DMS114 treated with DMSO at 0.1 percent for 48 hours (cell line): ENCODE measurements around the gene SLX4IP.

Experiments
- DNase-seq: peaks from one replicate; lab custom pipeline; 2025; ENCODE audit not compliant: unreplicated experiment; lab: John Stamatoyannopoulos, UW

The SLX4IP gene

DNA sequence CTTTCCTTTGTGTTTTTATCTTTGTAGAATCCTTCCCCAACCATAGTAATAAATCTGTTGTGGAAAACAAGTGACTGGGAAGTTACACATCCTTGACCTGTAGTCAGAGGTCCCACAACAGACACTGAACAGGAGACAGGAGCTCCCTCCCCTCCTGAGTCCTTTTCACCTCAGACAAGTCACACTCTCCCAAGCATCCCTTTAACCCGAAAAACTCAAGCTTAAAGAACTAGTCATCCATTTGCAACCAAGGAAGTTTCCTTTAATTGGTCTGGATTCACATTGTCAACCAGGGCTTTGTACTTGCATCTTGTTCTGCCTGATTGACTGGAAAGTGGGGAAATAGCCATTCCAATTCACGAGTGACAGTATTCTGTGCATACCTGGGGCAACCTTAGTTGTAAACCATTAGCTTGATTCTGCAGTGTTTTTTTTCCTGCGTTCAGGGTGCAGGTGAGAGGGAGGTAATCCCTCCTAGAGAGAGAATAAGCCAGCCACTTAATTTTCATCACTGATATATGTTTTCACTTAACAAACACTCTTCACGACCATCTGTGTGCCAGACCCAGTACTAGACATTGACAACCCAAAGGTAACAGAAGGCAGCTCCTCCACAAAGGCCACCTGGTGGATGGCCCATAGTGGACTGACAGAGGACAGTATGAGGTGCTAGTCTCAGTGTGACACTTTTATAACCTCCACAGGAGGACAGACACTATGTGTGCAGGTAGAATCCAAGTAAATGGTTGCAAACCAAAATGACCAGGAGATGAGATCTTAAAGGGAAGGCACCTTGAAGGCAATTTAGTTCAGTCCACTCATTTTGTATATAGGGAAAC is 112.4 kb downstream of the SLX4IP start:
- no peak for DNase-seq

DNA sequence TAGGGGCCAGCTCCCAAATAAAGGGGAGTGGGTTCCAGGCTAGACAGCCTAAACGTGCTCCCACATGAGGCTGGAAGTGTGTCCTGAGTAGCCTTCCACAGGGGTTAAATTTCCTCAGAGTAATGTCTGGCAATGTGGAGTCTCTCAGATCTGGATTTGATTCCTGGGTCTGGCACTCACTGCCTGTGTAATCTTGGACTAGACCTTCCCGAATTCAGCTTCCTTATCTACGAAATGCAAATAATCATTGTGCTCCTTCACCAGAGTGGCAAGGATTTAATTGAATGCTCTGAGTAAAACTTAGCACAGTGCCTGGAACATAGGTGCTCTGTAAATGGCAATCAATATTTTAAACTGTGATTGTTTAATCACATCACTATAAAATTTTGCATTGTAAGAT is 114.4 kb downstream of the SLX4IP start:
- DNase-seq = no peak

DNA sequence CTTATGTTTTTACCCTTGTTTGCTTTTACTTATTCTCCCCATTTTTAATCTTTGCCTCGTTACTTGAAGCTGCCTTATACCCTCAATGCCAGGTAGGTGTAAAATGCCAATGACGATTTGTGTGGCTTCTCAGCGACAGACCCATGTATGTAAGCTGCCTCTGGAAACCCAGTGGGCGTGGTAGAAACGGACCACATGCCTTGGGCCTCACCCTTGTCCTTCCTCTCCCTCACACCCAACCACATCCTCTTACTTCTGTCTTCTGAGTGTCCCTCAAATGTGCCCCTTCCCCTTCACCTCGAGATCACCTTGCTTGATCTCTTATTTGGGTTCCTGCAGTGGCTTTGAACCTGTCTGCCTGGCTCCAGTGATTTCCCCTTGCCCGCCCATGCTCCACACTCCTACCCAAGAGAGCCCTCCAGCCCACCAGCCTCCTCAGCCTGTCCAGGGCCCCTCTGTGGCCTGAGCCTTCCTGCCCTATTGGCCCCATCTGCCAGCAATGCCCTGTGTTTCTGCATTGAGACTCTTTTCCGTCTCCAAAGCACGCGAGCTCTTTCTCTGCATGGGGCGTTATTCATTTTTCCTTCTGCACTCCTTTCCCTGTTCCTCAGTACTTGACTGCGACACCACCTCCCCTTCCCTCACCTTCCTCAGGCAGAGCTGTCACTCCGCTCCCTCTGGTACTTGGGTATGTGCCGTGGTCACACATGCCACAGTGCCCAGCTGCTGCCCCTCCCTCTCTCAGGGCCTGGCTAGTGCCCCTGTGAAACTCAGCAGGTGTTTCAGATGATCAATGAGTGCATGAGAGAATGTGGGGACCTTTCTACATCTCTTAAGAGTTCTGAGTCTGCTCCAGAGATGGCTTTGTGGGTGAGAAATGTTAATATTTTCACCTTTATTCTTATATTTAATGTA is 115.4 kb downstream of the SLX4IP start:
- no peak for DNase-seq

DNA sequence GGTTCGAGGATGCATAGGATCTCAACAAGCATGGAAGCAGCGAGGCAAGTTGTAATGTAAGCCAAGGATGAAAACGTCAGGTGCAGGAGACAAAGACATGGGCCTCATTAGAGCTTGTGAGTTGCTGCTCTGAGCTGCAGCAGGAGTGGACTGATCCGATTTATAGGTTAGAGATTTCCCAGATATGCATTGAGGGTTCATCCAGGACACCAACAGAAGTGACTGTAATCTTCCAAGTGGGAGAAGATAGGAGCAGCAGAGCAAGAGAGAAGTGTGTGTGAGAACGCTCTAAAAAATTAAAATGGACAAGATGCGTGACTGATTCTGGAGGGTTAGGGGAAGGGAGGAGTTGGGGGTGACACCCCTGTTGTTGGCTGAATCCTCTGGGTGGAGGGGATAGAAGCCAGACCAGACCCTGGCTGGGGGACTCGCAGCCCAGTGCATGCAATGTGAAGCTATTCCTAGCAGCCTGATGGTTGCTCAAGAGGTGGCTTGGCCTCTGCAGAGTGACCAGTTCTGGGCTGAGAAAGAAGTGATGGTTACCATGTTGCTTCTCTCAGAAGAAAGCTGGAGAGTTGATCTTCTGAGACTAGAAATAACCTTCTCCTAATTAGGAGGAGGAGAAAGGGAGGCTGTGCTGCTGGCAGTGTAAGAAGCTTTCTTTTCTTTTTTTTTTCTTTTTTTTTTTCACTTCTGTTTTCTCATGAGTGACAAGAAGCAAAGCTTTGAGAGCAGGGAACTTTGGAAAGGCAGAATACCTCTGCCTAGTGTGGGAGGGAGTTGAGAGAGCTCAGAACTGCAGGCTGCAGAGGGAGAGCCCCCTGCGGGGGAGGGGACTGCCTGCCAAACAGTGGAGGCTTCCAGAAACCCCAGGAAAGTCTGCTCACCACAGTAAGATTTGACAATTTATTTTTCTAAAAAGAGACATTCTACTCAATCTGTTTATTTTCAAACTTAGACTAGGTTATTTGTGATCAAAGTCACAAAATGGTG is 116.9 kb downstream of the SLX4IP start:
- DNase-seq = no peak

DNA sequence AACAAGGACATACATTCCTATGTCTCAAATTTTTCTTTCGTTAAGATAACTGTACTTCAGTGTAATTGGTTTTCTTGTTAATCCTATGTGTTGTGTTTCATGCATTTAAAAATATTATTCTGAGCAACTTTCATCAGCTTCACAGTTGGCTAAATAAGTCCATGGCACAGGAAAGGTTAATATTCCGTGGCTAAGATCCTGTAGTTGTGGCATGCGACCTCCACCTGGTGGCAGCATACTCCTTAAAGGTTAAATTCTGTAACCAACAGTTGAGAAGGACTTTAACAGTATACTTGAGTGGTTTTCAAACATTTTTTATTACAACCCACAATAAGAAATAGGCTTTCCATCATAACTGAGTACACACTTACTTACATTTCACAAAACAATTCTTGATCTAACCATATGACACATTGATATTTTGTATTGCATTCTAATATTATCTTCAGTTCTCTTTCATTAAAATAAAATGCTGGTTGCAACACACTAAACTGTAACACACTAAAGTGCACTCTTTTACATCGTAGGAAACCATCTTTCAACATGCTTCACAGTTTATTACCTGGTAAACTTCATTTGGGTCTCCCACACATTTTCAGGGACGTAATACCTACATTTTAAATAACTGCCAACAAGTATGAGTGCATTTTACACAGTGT is 118.3 kb downstream of the SLX4IP start:
- peak; percentile 17 for DNase-seq

DNA sequence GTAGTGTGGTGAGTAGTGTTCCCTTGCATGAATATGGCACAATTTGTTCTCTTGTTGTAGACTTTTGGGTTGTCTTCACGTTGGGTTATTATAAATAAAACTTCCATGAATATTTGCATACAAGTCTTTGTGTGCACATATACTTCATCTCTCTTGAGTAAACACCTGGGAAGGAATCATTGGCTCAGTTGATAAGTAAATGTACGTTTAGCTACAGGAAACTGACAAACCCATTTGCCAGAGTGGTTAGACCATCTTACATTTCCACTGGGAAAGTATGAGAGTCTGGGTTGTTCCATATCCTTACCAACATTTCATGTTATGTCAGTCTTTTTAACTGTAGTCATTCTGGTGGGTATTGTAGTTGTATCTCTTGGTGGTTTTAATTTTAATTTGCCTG is 119.2 kb downstream of the SLX4IP start:
- no peak for DNase-seq

DNA sequence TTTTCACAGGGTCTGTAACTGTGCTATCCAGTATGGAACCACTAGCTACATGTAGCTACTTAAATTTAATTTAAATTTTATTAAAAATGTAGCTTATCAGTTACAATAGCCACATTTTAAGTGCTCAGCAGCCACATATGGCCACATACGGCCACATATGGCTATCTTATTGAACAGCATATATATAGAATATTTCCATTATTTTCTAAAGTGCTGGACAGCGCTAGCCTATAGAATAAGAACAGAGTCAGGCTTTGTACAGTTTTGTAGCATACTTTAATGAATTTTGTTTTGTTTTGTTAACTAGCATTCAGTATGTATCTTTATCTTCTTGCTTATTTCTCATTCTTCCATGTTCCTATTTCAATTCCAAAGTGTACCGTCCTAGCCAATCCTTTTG is 120.3 kb downstream of the SLX4IP start:
- DNase-seq = no peak

DNA sequence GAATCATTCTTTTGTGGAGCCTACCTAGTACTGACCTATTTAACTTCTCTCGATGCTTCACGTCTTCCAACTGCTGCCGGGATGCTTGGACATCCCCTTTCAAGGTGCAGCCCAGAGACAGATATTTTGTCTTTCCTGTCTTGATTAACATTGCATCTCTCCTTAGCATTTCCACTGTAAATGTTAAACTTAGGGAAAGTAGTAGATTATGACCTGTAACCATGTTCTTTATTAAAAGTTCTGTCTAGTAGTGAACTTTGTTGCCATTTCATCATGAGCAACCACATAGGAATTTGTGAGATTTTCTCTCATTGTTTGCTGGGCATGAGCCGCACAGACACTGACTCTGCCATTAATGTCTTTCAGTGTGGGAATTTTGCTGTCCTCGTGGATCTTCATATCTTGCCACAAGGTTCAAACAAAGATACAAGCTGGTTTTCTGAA is 120.8 kb downstream of the SLX4IP start:
- DNase-seq = no peak

DNA sequence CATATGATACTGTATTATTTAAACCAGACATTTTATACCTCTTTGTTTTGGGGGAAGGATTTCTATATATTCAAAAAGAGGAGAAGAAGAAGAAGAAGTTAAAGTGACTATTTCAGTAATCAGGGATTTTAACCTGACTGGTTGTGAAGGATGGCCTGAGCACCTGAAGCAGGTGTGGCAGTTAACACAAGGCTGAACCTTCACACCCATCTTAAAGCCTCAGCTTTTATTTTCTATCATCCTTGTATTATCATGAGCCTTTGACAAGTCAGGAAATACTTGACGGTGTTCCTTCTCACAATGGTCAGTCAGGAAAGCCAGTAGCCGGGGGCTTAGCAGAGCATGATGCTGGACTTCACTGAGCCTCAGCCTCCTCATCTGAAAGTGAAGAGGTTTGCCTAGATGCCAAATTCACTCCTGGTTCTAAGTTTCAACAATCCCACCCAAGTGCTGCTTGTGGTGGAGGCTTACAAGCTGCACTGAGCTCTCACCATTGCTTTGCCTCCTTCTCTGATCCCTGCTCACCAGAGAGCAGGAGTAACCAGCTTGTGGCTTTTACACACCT is 121.5 kb downstream of the SLX4IP start:
- DNase-seq = no peak

DNA sequence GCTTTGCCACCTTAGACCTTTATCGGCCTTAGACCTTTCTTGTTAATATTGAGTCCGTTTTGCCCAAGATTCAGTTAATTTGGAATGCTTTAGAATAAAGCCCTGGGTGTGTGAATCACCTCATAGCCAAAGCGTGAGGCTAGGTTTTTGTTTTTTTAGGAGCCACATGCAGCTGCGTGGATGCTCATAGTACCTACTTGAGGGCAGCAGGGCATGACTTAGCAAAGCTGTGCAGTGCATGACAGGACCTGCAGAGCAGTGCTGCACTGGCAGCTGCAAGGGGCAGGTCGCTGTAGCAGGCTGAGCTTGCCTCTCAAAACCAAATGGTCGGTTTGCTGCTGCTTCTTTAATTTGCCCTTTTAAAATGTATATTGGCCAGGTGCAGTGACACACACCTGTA is 122.6 kb downstream of the SLX4IP start:
- no peak for DNase-seq

DNA sequence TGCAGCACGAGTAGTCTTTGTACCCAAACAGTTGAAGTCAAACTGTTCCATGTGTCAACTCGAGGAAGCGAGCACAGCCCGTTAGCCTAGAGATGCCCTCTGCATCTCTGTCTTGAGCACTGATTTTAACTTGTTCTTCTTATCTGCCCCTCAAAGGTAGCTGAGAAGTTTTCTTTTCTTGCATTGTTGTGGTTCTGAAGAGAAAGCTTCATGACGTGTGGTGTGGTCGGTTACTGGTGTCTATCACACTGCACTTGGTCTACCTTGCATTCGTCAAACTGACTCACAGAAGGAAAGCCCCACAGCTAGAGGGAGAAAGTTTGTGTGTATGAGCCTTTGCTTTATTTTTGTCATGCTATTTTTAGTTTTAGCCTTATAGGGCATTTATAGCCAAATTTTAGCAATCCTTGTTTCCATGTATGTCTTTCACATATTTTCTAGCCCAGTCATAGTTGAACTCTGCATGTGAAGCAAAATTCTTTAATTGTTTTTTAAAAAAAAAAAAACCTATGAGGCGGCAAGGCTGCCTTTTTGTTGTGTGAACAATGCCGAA is 123.6 kb downstream of the SLX4IP start:
- DNase-seq = no peak

DNA sequence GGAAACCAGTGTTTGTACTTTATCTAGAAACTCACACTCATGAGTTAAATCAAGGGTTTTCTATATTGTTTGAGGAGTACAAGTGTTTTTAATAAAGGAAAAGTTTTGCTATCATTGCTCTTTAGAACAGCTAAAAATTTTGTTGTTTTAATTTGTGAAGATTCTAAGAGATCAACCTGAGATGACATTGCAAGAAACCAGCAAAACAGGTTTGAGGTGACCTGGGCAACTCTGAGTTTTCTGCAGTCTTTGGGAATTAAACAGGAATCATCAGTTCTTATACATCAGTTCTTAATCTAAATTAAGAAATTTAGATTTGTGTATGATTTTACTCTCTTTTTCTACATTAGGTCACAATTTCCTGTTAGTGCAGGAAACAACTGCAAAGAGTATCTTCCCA is 124.2 kb downstream of the SLX4IP start:
- DNase-seq = no peak

DNA sequence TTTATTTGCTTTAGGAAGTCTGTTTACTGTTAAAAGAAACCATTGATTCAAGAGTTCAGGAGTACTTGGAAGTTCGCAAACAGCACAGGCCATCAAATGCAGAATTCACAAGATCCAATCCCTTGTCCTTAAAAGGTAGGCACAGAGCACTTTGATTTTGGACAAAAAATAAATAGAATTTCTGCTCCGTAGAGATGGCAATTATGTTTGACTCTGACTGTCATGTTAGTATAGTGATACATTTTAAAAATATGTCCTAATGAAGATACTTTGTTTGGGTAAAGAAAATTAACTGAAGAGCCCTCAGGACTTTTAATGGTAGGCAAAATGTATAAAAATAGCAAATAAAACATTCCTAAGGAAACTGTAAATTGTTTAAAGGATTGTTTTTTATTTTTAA is 125.6 kb downstream of the SLX4IP start:
- DNase-seq = no peak

DNA sequence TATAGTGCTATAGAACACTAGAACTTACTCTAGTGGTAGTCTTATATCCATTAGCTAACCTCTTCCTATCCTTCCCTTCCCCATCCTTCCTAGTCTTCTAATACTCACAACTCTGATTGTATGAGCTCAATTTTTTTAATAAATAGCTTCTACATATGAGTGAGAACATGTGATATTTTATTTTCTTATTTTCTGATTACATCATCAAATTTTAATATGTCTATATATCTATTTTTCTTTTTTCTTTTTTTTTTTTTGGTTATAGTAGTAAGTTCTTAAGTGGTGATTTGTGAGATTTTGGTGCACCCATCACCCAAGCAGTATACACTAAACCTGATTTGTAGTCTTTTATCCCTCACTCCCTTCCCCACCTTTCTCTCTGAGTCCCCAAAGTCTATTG is 126.2 kb downstream of the SLX4IP start:
- DNase-seq = no peak

DNA sequence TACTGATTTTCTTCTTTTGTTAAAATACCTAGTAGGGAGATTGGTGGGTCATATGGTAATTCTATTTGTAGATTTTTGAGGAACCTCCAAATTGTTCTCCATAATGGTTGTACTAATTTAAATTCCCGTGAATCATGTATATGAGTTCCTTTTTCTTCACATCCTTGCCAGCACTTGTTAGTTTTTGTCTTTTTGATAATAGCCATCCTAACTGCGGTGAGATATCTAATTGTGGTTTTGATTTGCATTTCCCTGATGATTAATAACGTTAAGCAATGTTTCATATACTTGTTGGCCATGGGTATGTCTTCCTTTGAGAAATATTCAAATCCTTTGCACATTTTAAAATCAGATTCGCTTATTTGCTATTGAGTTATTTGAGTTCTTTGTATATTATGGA is 127.8 kb downstream of the SLX4IP start:
- no peak for DNase-seq

DNA sequence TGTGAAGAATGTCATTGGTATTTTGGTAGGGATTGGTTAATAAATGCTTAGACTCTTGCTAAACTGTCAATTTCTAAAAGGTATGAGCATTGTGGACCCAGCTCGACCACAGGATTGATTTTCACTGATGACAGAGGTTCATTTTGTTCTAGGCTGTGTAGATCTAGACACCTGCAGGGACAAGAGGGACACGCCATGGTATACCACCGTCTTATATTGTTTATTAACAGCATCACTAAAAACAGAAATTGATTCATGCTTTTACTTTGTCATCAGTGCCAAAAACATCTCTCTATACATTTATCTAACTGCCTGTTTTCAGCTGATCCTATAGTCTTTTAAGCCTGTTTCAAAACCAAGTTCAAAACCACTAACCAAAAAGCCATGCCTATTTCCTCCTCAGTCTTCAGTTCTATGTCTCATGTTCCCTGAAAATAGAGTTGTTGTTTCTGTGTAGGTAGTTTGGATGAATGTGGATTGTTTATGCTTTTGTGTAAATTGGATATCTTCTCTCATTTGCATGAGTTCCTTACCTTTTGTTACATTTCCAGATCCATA is 128.9 kb downstream of the SLX4IP start:
- no peak for DNase-seq

DNA sequence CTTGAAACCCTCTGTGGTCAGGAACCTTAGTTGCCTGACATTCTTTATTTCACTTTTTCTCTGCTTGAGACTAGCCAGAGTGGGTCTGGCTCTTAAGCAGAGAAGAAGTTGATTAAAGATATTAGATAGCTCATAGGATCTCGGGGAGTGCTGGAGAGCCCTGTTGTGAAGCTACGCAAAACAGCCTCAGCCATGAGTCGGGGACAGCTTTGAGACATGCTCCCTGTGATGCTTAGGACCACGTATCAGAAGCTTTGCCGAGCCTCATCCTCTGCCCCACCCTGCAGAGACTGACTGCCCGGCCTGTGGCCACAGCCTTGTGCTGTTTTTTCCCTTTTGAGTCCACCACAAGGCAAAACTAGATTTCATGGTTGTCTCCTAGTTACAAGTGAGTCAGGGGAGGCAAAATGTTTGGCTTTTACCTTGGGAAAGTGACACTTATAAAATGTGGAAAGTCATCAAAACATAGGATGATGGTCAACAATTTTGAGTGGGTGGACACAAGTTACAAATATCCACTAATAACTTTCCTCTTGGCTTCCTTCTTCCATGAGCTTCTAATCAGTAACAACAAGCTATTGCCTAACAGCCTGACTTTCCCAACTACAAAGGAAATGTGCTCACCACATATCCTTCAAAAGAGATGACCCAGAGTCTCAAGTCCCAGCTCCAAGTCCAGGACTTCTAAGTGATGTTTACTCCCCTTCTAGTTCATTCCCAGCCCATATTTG is 130.3 kb downstream of the SLX4IP start:
- DNase-seq = no peak
